Thymus (tissue), 11 donors: ENCODE data around the gene C1orf116. TPM values are rescaled to one million over a fixed set of nuclear protein-coding genes. Genes with fewer than 3 reads are reported as not detected.

Experiments used
- DNase-seq, 9 donors: peaks; one replicate each; pipeline ENCODE4 v3.0.0-alpha.2; 2013; ENCODE audit warnings: low spot score in 9 of 9, low read depth in 6 of 9, missing footprints in 1 of 9
- H3K27ac ChIP-seq, 2 donors: one replicate each; pipeline ENCODE4 v1.5.1; 2013; ENCODE audit warnings: control low read depth in 1 of 2, low read depth in 1 of 2, low read length in 1 of 2, mild to moderate bottlenecking in 1 of 2, moderate library complexity in 1 of 2
- H3K27me3 ChIP-seq, 2 donors: one replicate each; pipeline ENCODE4 v1.5.1; 2013; ENCODE audit warnings: low read length in 1 of 2; ENCODE audit not compliant: control insufficient read depth in 2 of 2, insufficient read depth in 1 of 2
- H3K36me3 ChIP-seq, 2 donors: one replicate each; pipeline ENCODE4 v1.5.1; 2013; ENCODE audit warnings: low read length in 1 of 2, mild to moderate bottlenecking in 1 of 2, moderate library complexity in 1 of 2; ENCODE audit not compliant: control insufficient read depth in 2 of 2, insufficient read depth in 2 of 2
- H3K4me1 ChIP-seq, 2 donors: one replicate each; pipeline ENCODE4 v1.5.1; 2013; ENCODE audit warnings: low read length in 2 of 2; ENCODE audit not compliant: control insufficient read depth in 2 of 2, insufficient read depth in 2 of 2
- H3K4me3 ChIP-seq, 2 donors: one replicate each; pipeline ENCODE4 v1.5.1; 2013; ENCODE audit warnings: low read length in 2 of 2, control low read depth in 1 of 2, mild to moderate bottlenecking in 1 of 2
- H3K9me3 ChIP-seq, 2 donors: one replicate each; pipeline ENCODE4 v1.5.1; 2013; ENCODE audit warnings: low read length in 1 of 2, mild to moderate bottlenecking in 1 of 2; ENCODE audit not compliant: control insufficient read depth in 2 of 2, insufficient read depth in 1 of 2
- WGBS: extraction: QIAGEN DNeasy Blood & Tissue Kit; methylation state at CpG from one replicate; pipeline ENCODE4 v1.1.7; 2013; 5-methylcytosine and 5-hydroxymethylcytosine counted together
- polyA plus RNA-seq: library from polyadenylated mRNA; stranded (reverse); fragments of 200-250 nt; gene quantifications from one replicate; pipeline ENCODE4 v1.2.3, GENCODE V29; 2013
- total RNA-seq: library from RNA; stranded (reverse); fragments of 120-200 nt; gene quantifications from one replicate; pipeline ENCODE4 v1.2.4, GENCODE V29; 2013
- donor health status: healthy.

C1orf116 gene
- total and polyA plus RNA-seq, 2 donors, result 0.05 to 0.98 TPM

- Histone ChIP-seq H3K27ac (no peak overlapping the region), H3K36me3 (peaks cover 5 to 31% of the 10 kb centered on the region in 2 donors)
Measured at GRCh38 chr1:207073906-207074820, 41.6 kb upstream of the C1orf116 start.

GRCh38 chr1:207072233-207072632 lies 39.7 kb upstream of the C1orf116 start:
- Histone ChIP-seq H3K27me3 (no peaks in the 10 kb centered on the region), H3K9me3 (no peaks in the 10 kb centered on the region), H3K4me1 (peaks cover 40 to 45% of the 10 kb centered on the region in 2 donors), H3K36me3 (peaks cover 7 to 40% of the 10 kb centered on the region in 2 donors), H3K4me3 (no peak overlapping the region), H3K27ac (no peak overlapping the region)
- no peak for DNase-seq
- WGBS, result 80% methylated on average over 8 of the region's 8 CpGs

More at GRCh38 chr1:207073906-207074820, 41.6 kb upstream of the C1orf116 start:
- DNase-seq, result no peak
- WGBS, result 96% methylated on average over 4 of the region's 4 CpGs
- Histone ChIP-seq H3K4me1 (peaks cover 32 to 34% of the 10 kb centered on the region in 2 donors), H3K9me3 (no peaks in the 10 kb centered on the region), H3K27me3 (no peaks in the 10 kb centered on the region), H3K4me3 (no peak overlapping the region)

- H3K36me3 ChIP-seq, result peaks cover 7 to 40% of the 10 kb centered on the region in 2 donors
- no peaks in the 10 kb centered on the region for H3K9me3 ChIP-seq
- H3K27me3 ChIP-seq, result no peaks in the 10 kb centered on the region
- peak overlapping the region; percentile 13 to 19 for H3K27ac ChIP-seq
- DNase-seq, result peak in 4 of 9 donors; percentile 38 to 81 (median 50)
- H3K4me1 ChIP-seq, result peaks cover 40 to 46% of the 10 kb centered on the region in 2 donors
- 5% methylated on average over 6 of the region's 6 CpGs for WGBS
- H3K4me3 ChIP-seq, result peak overlapping the region in 1 of 2 donors; percentile 28
Measured at GRCh38 chr1:207071426-207071825, 38.9 kb upstream of the C1orf116 start.

- Histone ChIP-seq H3K4me1 (peaks cover 40 to 46% of the 10 kb centered on the region in 2 donors), H3K9me3 (no peaks in the 10 kb centered on the region), H3K27me3 (no peaks in the 10 kb centered on the region), H3K27ac (peak overlapping the region in 1 of 2 donors; percentile 13), H3K4me3 (peak overlapping the region in 1 of 2 donors; percentile 28), H3K36me3 (peaks cover 7 to 45% of the 10 kb centered on the region in 2 donors)
- 63% methylated on average over 4 of the region's 4 CpGs for WGBS
- DNase-seq, result no peak
Measured at GRCh38 chr1:207070811-207071210, 38.3 kb upstream of the C1orf116 start.

GRCh38 chr1:207069858-207070506 lies 37.4 kb upstream of the C1orf116 start:
- Histone ChIP-seq H3K4me3 (peak overlapping the region in 1 of 2 donors; percentile 28), H3K27me3 (no peaks in the 10 kb centered on the region), H3K4me1 (peaks cover 40 to 46% of the 10 kb centered on the region in 2 donors), H3K27ac (peak overlapping the region; percentile 20 to 26), H3K9me3 (no peaks in the 10 kb centered on the region), H3K36me3 (peaks cover 7 to 52% of the 10 kb centered on the region in 2 donors)
- 84% methylated on average over 5 of the region's 5 CpGs for WGBS
- peak in 1 of 9 donors; percentile 51 for DNase-seq

- Histone ChIP-seq H3K36me3 (peaks cover 7 to 56% of the 10 kb centered on the region in 2 donors), H3K27me3 (no peaks in the 10 kb centered on the region), H3K4me3 (peak overlapping the region in 1 of 2 donors; percentile 28), H3K27ac (peak overlapping the region in 1 of 2 donors; percentile 9), H3K4me1 (peaks cover 40 to 46% of the 10 kb centered on the region in 2 donors), H3K9me3 (no peaks in the 10 kb centered on the region)
- DNase-seq, result no peak
- WGBS, result 36% methylated on average over 3 of the region's 3 CpGs
Measured at GRCh38 chr1:207069061-207069460, 36.5 kb upstream of the C1orf116 start.

GRCh38 chr1:207067665-207068064 lies 35.1 kb upstream of the C1orf116 start:
- 86% methylated on average over 5 of the region's 5 CpGs for WGBS
- Histone ChIP-seq H3K9me3 (no peaks in the 10 kb centered on the region), H3K4me1 (peaks cover 36 to 46% of the 10 kb centered on the region in 2 donors), H3K27ac (no peak overlapping the region), H3K36me3 (peaks cover 5 to 65% of the 10 kb centered on the region in 2 donors), H3K27me3 (no peaks in the 10 kb centered on the region), H3K4me3 (no peak overlapping the region)
- DNase-seq, result no peak

GRCh38 chr1:207067185-207067584 lies 34.6 kb upstream of the C1orf116 start:
- 83% methylated on average over 3 of the region's 3 CpGs for WGBS
- no peak overlapping the region for H3K4me3 ChIP-seq
- DNase-seq, result no peak
- no peak overlapping the region for H3K27ac ChIP-seq
- H3K27me3 ChIP-seq, result no peaks in the 10 kb centered on the region
- peaks cover 31 to 44% of the 10 kb centered on the region in 2 donors for H3K4me1 ChIP-seq
- peaks cover 4 to 64% of the 10 kb centered on the region in 2 donors for H3K36me3 ChIP-seq
- no peaks in the 10 kb centered on the region for H3K9me3 ChIP-seq

- no peaks in the 10 kb centered on the region for H3K9me3 ChIP-seq
- no peak for DNase-seq
- H3K4me3 ChIP-seq, result no peak overlapping the region
- H3K27ac ChIP-seq, result no peak overlapping the region
- 98% methylated on average over 8 of the region's 8 CpGs for whole genome bisulfite sequencing
- peaks cover 20 to 30% of the 10 kb centered on the region in 2 donors for H3K4me1 ChIP-seq
- H3K36me3 ChIP-seq, result peaks cover 10 to 70% of the 10 kb centered on the region in 2 donors
- no peaks in the 10 kb centered on the region for H3K27me3 ChIP-seq
Measured at GRCh38 chr1:207064561-207064960, 32.0 kb upstream of the C1orf116 start.
